GM18870 (cell line): ENCODE measurements around the gene TCTN3.
"Not testable (repeated sequence)": the region's sequence is repeated elsewhere in the genome, so short reads cannot be mapped to it uniquely, and the experiment has no call there.

Experiments used
- ATAC-seq: cut with Tn5 transposase; IDR thresholded peaks from one replicate; pipeline ENCODE4 v1.9.1; 2021; ENCODE audit warnings: moderate library complexity; ENCODE audit not compliant: unreplicated experiment

The TCTN3 gene

DNA sequence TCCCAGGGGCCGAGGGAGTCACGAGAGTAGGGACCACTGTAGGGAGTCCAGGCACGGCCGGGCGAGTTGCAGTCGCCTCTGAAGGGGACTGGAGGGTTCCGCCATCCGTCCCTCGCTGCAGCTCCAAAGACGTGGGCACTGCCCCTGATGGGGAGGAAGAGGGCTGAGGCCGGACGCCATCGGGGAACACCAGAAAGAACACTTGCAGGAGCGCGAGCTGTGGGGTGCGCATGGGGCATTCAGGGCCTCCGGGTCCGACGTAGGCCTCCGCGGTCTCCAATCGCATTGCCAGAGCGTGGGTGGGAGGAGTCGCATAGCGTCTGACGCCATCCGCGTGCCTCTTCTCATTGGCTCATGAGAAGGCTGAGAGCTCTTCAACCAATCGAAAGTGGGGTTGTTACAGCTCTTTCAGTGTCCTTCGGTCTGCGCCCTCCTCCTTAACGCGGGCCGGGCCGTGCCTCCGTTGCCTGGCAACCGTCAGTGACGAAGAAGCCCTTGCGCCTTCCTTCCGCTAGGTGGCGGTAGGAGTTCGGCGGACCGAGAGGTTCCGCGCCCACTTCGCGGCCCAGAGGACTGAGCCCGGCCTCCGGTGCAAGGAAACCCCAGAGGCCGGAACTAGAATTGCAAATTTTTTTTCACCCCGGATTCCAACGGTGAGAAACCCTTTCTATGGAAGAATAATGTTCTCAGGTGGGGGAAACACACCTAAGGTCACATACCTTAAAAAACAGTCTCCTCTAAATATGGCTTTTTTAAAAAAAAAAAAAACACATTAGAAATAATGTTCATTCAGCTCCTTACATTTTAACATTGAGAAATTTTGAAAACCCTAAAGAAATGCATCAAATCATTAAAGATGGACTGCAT lies at the start of gene TCTN3:
Gene TCTN3 (minus strand): TSS at position 260 of the 867 bp plus-strand sequence. CDS start 28 bp downstream, at position 232.
- ATAC-seq = peak; percentile 99

GRCh38 chr10:95742962-95743535 lies 49.3 kb upstream of the TCTN3 start:
- ATAC-seq = no peak

DNA sequence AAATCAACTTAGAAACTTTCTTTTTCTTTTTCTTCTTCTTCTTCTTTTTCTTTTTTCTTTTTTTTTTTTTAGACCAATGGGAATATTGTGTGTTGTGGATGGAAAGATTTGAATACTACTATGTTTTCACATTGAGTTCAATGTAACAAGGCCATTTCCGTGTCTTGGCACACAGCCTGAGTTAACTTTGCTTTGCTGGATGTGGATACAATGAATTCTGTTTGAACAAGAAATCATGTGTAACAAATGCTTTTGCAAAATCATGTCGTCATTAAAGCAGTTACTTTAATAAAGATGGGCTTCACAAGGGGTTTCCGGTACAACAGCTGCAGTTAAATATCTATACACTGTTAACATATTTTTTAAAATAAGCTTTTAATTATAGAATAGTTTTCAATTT lies 48.8 kb upstream of the TCTN3 start:
- ATAC-seq = peak; percentile 23

DNA sequence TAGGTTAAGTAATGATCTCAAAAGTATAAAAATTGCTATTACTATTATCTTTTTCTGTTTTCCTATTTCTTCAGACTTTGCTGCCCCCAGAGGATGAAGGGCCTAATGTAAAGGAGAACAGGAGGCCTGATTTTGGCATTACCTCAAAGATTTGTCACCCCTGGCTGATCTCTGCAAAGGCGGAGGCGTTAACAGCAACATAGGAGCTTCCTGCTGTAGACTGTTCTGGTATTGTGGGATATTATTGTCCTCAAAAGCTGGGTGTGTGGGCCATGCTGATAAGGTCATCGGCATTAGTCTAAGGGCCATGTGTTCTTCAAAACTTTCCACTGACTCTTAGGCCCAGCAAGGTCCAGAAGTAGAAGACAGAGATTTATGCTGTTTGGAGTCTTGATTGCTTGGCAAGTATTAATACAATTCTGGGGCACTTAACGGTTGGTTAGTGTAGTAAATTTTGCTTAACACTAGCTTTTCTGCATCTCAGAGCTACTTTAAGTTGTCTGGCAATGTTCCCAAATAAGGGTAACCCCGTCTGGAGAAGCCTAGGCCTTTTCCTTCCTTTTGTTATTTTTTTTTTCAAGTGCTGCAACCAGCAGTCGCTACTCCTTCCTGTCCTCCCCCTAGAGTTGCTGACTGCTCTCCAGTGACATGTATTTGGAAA lies 48.2 kb upstream of the TCTN3 start:
- ATAC-seq = peak; percentile 63

DNA sequence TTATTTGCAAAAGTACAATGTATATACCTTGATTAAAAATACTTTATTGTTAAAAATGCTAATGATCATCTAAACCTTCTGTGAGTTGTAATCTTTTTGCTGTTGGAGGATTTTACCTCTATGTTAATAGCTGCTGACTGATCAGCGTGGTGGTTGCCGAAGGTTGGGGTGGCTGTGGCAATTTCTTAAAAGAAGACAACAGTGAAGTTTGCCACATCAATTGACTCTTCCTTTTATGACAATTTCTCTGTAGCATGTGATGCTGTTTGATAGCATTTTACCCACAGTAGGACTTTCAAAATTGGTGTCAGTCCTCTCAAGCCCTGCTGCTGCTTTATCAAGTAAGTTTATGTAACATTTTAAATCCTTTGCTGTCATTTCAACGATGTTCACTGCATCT lies 45.3 kb upstream of the TCTN3 start:
- no peak for ATAC-seq

GRCh38 chr10:95732907-95733306 lies 39.2 kb upstream of the TCTN3 start:
- ATAC-seq = not testable (repeated sequence)

GRCh38 chr10:95730233-95730632 lies 36.5 kb upstream of the TCTN3 start:
- no peak for ATAC-seq

GRCh38 chr10:95729323-95730055 lies 35.8 kb upstream of the TCTN3 start:
- no peak for ATAC-seq

- no peak for ATAC-seq
Measured at GRCh38 chr10:95728526-95728925, 34.8 kb upstream of the TCTN3 start.

- not testable (repeated sequence) for ATAC-seq
Measured at GRCh38 chr10:95722496-95722895, 28.8 kb upstream of the TCTN3 start.

GRCh38 chr10:95720745-95721144 lies 27.0 kb upstream of the TCTN3 start:
- not testable (repeated sequence) for ATAC-seq

GRCh38 chr10:95716866-95717265 lies 23.1 kb upstream of the TCTN3 start:
- no peak for ATAC-seq

DNA sequence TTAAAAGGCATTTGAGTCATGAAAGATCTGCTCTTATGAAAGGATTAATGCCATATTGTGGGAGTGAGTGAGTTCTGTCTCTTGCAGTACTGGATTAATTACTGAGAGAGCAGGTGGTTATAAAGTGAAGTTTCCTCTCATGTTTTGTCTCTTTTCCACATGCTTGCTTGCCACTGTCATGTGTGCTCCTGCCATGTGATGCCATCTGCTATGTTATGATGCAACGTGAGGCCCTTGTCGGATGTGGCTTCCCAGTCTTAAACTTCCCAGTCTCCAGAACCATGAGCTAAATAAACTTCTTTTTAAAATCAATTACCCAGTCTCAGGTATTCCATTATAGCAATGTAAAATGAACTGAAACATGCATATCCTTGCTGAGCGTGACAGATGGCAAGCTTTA lies 22.7 kb upstream of the TCTN3 start:
- no peak for ATAC-seq

GRCh38 chr10:95711492-95711891 lies 17.8 kb upstream of the TCTN3 start:
- no peak for ATAC-seq

- no peak for ATAC-seq
Measured at GRCh38 chr10:95706990-95707389, 13.3 kb upstream of the TCTN3 start.

- ATAC-seq = no peak
Measured at GRCh38 chr10:95706573-95706972, 12.8 kb upstream of the TCTN3 start.

GRCh38 chr10:95698415-95698814 lies 4.7 kb upstream of the TCTN3 start:
- no peak for ATAC-seq

GRCh38 chr10:95697429-95697828 lies 3.7 kb upstream of the TCTN3 start:
- no peak for ATAC-seq

DNA sequence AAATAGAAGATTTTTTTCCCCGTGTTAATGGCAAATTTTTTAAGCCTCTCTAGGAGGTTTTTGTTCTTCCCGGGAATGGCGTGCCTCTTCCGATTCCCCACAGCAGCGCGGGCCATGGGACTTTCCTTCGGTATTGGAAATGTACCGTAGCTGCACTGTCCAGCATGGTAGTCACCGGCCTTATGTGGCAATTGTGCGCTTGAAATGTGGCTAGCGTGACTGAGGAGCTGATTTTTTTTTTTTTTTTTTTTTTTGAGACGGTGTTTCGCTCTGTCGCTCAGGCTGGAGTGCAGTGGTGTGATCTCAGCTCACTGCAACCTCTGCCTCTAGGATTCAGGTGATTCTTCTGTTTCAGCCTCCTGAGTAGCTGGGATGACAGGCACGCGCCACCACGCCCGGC lies 938 bp upstream of the TCTN3 start:
- ATAC-seq = no peak

DNA sequence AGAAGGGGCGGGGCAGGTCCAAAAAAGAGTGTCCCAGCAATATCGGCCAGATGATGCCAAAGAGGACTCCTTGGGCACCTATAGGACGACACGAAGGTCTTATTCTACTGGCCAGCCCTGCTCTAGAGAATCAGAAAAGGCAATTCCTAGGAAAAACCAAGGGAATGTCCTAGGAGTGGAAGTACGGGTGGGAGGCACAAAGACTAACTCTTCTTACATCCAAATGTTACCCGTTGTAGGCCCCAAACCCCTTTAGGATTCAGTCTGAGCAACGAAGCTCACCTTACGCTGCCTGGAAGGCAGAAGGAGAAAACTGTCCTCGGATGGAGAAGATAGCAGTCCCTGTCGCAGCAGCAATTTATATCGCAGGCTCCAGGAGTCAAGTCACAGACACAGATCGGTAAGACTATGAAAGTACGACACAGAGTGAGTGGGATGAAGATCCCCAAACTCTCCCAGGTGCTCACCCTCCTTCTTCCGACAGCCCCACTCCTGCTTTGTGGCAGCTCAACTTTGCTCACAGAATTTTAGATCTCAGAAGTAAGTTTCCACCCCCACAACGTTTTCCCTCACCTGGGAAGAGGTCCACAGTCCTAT lies 558 bp downstream of the TCTN3 start:
- ATAC-seq = no peak

DNA sequence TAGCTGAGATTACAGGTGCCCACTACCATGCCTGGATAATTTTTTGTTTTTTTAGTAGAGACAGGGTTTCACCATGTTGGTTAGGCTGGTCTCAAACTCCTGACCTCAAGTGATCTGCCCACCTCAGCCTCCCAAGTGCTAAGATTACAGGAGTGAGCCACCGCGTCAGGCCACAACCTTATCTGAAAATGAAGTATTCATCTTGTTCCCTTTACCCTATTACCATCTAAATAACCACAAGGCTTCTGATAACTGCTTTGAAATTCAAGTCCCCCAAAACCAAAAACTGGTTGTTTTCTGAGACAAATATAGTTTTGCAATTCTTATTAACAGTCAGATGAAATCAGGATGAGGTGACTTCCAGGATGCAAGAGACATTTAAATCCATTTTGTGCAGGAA lies 2.4 kb downstream of the TCTN3 start:
- ATAC-seq = no peak
